ENCODE results near the gene RAD9A.

The RAD9A gene

DNA sequence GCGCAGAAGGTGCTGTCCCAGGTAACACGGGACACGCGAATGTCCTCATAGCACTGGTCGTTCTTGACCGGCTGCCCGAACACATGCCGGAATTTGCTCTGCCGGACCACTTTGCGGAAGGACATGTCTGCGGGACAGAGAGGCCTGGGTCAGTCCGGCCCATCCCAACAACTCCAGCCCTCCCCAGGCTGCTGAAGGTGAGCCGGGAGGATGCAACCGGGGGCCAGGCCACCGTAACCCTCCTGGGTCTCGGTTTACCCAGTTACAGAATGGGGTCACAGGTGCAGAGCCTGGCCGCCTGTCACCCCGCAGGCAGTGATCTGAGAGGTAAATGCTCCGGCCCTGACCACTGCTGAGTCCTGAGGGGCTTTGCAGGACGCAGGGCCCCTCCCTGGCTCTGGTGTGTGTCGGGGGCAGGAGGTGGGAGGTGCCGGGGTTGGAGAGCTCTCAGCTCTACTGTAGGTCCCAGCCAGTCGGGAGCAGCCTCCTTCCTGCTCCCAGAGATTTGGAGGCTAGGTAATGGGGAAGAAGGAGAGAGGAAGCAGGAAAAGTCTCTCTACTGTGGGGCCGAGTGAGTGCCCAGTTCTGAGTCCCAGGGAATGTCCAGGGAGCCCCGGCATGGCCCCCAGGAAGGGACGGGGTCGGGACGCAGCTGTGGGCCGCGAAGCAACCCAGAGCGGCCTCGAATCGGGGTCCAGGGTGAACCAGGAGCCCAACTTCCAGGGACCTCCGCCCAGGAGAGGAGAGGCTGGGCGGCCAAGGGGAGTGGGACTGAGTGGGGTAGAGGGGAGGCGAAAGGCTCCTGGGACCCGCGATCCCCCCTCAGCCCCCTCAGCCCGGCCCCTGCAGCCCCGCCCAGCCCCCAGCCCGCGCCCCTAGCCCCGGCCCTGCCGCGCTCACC is 51.0 kb downstream of the RAD9A start:
- no peak for DNase-seq

DNA sequence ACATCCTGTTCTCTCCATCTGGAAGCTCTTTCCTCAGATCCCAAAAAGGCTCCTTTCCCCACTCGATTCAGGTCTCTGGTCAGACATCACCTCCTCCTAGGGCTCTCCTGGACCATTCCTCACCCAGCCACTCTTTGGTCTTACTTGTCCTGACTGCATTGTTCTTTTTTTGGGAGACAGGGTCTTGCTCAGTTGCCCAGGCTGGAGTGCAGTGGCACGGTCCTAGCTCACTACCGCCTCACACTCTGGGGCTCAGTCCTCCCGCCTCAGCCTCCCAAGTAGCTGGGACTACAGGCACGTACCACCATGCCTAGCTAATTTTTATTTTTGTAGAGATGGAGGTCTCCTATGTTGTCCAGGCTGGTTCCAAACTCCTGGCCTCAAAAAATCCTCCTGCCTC is 53.7 kb downstream of the RAD9A start:
- DNase-seq, result no peak
